Suprapubic skin (tissue), 3 donors: Measurements from ENCODE around the gene EGFL7.

Experiments used
- CTCF ChIP-seq, 2 donors: fragments of 200-600 bp in 1 of 2; fragments of 450-650 bp in 1 of 2; sonication (generic) in 1 of 2; IDR thresholded peaks; one replicate each; pipeline ENCODE4 v1.5.1; 2016 to 2019; ENCODE audit warnings: antibody characterized with exemption in 2 of 2, mild to moderate bottlenecking in 1 of 2, moderate library complexity in 1 of 2
- POLR2A ChIP-seq, 2 donors: fragments of 450-650 bp; IDR thresholded peaks; one replicate each; pipeline ENCODE4 v1.6.1; 2017; ENCODE audit warnings: antibody characterized with exemption in 2 of 2, mild to moderate bottlenecking in 2 of 2, moderate library complexity in 2 of 2

DNA sequence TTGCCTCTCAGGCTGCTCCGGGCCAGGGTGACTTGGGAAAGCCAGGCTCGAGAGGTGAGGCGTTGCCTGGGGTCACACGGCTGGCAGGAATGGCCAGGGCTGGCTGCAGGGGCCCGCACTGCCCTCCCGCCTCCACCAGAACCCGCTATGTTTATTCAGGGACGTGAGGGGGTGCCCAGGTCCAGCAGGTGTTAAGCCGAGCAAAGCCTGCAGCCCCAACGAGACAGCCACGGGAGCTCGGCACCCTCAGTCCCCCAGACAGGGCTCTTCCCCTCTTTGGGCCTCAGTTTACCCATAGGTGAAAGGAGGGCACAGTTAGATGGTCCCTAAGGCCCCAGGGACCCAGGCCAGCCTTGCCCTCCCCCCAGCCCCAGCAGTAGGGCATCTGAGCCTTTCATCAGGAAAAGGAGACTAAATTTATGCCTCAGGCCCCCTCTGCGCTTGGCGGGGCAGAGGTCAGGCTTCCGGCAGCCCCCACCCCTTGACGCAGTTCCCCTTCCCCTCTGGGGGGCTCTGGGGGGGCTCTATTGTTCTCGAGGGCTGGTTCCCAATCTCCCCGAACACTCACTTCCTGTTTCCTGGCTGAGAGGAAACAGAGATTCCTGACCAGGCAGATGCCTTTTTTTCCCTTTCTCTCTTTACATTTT, 7.1 kb upstream of the EGFL7 start:
- TF ChIP-seq CTCF (IDR thresholded peaks at IDR 0.05) (no peak), POLR2A (IDR thresholded peaks at IDR 0.05) (no peak)
